Measurements from ENCODE around the gene FOXL3. TPM values are rescaled to one million over a fixed set of nuclear protein-coding genes. Genes with fewer than 3 reads are reported as not detected.

Gene FOXL3
- total RNA-seq, 1 experiment from 2014 or later = not detected

- Histone ChIP-seq H3K18ac (ENCODE audit: insufficient read length, low read depth, low read length) (no peak overlapping the region), H3K4ac (ENCODE audit: low read depth, low read length) (no peak overlapping the region), H3K9me3 (ENCODE audit: control insufficient read depth, low read depth, low read length) (no peaks in the 10 kb centered on the region), H4K20me1 (ENCODE audit: control insufficient read depth, insufficient read depth, insufficient read length) (no peaks in the 10 kb centered on the region), H3K23ac (ENCODE audit: insufficient read length, low read depth, low read length) (no peak overlapping the region), H4K5ac (ENCODE audit: insufficient read length, low read depth, low read length) (no peak overlapping the region), H2BK5ac (ENCODE audit: insufficient read length, low read length) (no peak overlapping the region), H2BK12ac (ENCODE audit: insufficient read length, low read depth, low read length) (no peak overlapping the region), H3K79me1 (ENCODE audit: insufficient read depth, low read depth, low read length, poor library complexity, severe bottlenecking) (no peaks in the 10 kb centered on the region), H3K4me2 (ENCODE audit: insufficient read depth, insufficient read length, low read length) (no peak overlapping the region), H2BK15ac (ENCODE audit: low read depth, low read length) (no peak overlapping the region), H4K91ac (ENCODE audit: insufficient read length, low read depth, low read length) (no peak overlapping the region), H2BK20ac (ENCODE audit: low read depth, low read length, poor library complexity, severe bottlenecking) (no peak overlapping the region), H3T11ph (ENCODE audit: low read length) (no peak overlapping the region), H3K56ac (ENCODE audit: insufficient read length, low read depth, low read length) (no peak overlapping the region), H4K8ac (replicated peaks; ENCODE audit: insufficient read length, low read depth, low read length) (no peak overlapping the region), H3K27me3 (ENCODE audit: insufficient read depth, low read length) (no peaks in the 10 kb centered on the region), H3K4me1 (ENCODE audit: insufficient read depth, low read length) (no peaks in the 10 kb centered on the region), H3K27ac (ENCODE audit: insufficient read length, low read depth, low read length) (no peak overlapping the region), H3K14ac (ENCODE audit: insufficient read depth, low read length) (no peak overlapping the region; the same call in 1 of the 2 replicates), H3K79me2 (ENCODE audit: insufficient read depth, low read length) (no peaks in the 10 kb centered on the region), H2AFZ (ENCODE audit: low read length) (no peak overlapping the region), H3K23me2 (ENCODE audit: insufficient read length, low read depth, low read length, poor library complexity, severe bottlenecking) (no peaks in the 10 kb centered on the region), H3K9ac (ENCODE audit: extremely low read depth, insufficient read length, low read length) (no peak overlapping the region), H2BK120ac (ENCODE audit: low read depth, low read length, poor library complexity, severe bottlenecking) (no peak overlapping the region), H2AK5ac (ENCODE audit: insufficient read length, low read length) (no peak overlapping the region)
- H3K9me3 Mint-ChIP-seq = no peaks in the 10 kb centered on the region; a peak in 1 of 5 replicates
- no peak overlapping the region; a peak in 1 of 7 replicates for H3K27ac Mint-ChIP-seq
- WGBS (ENCODE audit: extremely low coverage, insufficient read length, low lambda C conversion rate) = no CpG with 5 or more reads among the region's 29 CpGs
- peaks cover 0 to 13% of the 10 kb centered on the region in 2 experiments; a peak in 1 of 4 replicates for H3K4me1 Mint-ChIP-seq
- no peaks in the 10 kb centered on the region; a peak in 1 of 7 replicates for H3K36me3 Mint-ChIP-seq (ENCODE audit: insufficient read depth in 1 of 3, low read depth in 3 of 3)
- H3K27me3 Mint-ChIP-seq (ENCODE audit: low read depth) = peaks cover 39% of the 10 kb centered on the region
- no peak for TF ChIP-seq CTCF (conservative IDR thresholded peaks at IDR 0.05)
- no peak overlapping the region for H3K4me3 Mint-ChIP-seq
- DNase-seq = no peak
These were observed 37.4 kb downstream of the FOXL3 start for GRCh38 chr7:327233-327931.
